Natural killer cell treated with Interleukin-12 subunit alpha and Interleukin-12 subunit beta and Interleukin-15 and Interleukin-18, amount 100 ng/mL, for 72 hours (primary cell): Measurements from ENCODE around the gene PTER. TPM values are rescaled to one million over a fixed set of nuclear protein-coding genes. Genes with fewer than 3 reads are reported as not detected.

Experiments
- ATAC-seq, 2 donors: fragments of 150-1000 bp; cut with Tn5 transposase in 1 of 2; sonication (Bioruptor Pico), chemical (Tn5 transposase) in 1 of 2; 2 replicates each; pipeline ENCODE4 v1.10.0; 2021
- DNase-seq: peaks from one replicate; pipeline ENCODE4 v3.0.0; 2022; ENCODE audit warnings: low spot score
- H3K27ac Mint-ChIP-seq, 2 donors: 1 replicate in 1 of 2; 2 replicates in 1 of 2; pipeline ENCODE4 v1.8.0; 2022; ENCODE audit warnings: mixed read lengths in 2 of 2, mild to moderate bottlenecking in 1 of 2, moderate library complexity in 1 of 2
- H3K27me3 Mint-ChIP-seq, 2 donors: 1 replicate in 1 of 2; 2 replicates in 1 of 2; pipeline ENCODE4 v1.8.0; 2022; ENCODE audit warnings: mixed read lengths in 2 of 2
- H3K36me3 Mint-ChIP-seq: one replicate; pipeline ENCODE4 v1.8.0; 2022; ENCODE audit warnings: mixed read lengths
- H3K4me1 Mint-ChIP-seq, 2 donors: 1 replicate in 1 of 2; 2 replicates in 1 of 2; pipeline ENCODE4 v1.8.0; 2022; ENCODE audit warnings: low read depth in 2 of 2, mixed read lengths in 2 of 2, mild to moderate bottlenecking in 1 of 2
- H3K4me3 Mint-ChIP-seq: one replicate; pipeline ENCODE4 v1.8.0; 2022; ENCODE audit warnings: mixed read lengths
- H3K9me3 Mint-ChIP-seq: 2 replicates; pipeline ENCODE4 v1.8.0; 2022; ENCODE audit warnings: mixed read lengths
- total RNA-seq, 2 donors: library from RNA; stranded (reverse); gene quantifications; one replicate each; pipeline ENCODE4 v1.2.3, GENCODE V29; 2022

The PTER gene
- total RNA-seq, 2 donors from 2014 or later, result 15.9 to 18.5 TPM

- no peak overlapping the region for H3K4me3 Mint-ChIP-seq
- no peak overlapping the region for H3K27ac Mint-ChIP-seq
- peaks cover 36 to 47% of the 10 kb centered on the region in 2 donors for H3K27me3 Mint-ChIP-seq
- no peaks in the 10 kb centered on the region for H3K9me3 Mint-ChIP-seq
- H3K4me1 Mint-ChIP-seq, result peaks cover 11 to 13% of the 10 kb centered on the region in 2 donors
- DNase-seq (no peak), ATAC-seq (no peak)
- peaks cover 9% of the 10 kb centered on the region for H3K36me3 Mint-ChIP-seq
Measured at GRCh38 chr10:16529853-16530252, 93.0 kb downstream of the PTER start.

DNA sequence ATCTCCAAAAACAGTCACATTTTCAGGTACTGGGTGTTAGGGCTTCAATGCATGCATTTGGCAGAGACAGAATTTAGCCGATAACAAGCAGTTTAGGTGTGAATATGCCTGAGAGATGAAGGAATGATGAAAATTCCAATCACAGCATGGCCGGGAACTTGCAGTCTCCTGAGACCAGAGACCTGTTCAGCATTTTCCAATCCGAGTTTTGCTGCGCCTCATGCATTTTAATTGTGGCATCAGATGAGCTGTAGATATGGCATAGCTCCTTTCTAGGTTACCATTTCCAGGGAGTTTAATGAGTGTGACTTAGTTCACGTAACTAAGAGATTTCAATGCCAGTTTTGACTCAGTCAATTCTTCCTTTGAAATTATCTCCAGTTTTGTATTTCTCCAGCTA is 99.3 kb downstream of the PTER start:
- ATAC-seq (no peak), DNase-seq (no peak)
- H3K4me3 Mint-ChIP-seq, result no peak overlapping the region
- peaks cover 21 to 22% of the 10 kb centered on the region in 2 donors for H3K27me3 Mint-ChIP-seq
- no peak overlapping the region for H3K27ac Mint-ChIP-seq
- H3K4me1 Mint-ChIP-seq, result no peaks in the 10 kb centered on the region
- H3K9me3 Mint-ChIP-seq, result no peaks in the 10 kb centered on the region
- peaks cover 4% of the 10 kb centered on the region for H3K36me3 Mint-ChIP-seq

DNA sequence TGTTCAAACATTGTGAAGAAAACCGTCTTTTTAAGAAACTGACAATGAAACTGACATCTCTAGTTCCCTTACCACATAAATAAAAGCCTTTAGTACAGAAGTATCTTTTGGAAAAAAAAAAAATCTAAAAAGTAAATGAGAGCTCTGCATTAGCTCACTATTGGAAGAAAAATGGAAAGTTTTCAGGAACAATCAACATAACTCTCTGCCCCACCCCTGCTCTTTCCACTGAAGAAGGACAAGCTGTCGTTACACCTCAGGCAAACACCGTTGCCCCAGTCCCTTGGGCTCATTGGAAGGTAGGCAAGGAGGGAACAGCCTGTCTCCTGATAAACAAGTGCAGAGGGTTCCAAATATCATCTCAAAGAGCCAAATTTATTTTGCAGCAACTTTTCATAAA is 107.3 kb downstream of the PTER start:
- DNase-seq (no peak), ATAC-seq (no peak)
- no peaks in the 10 kb centered on the region for H3K36me3 Mint-ChIP-seq
- H3K9me3 Mint-ChIP-seq, result no peaks in the 10 kb centered on the region
- H3K27me3 Mint-ChIP-seq, result peaks cover 29 to 30% of the 10 kb centered on the region in 2 donors
- no peak overlapping the region for H3K4me3 Mint-ChIP-seq
- H3K4me1 Mint-ChIP-seq, result peaks cover 6 to 8% of the 10 kb centered on the region in 2 donors
- H3K27ac Mint-ChIP-seq, result no peak overlapping the region

DNA sequence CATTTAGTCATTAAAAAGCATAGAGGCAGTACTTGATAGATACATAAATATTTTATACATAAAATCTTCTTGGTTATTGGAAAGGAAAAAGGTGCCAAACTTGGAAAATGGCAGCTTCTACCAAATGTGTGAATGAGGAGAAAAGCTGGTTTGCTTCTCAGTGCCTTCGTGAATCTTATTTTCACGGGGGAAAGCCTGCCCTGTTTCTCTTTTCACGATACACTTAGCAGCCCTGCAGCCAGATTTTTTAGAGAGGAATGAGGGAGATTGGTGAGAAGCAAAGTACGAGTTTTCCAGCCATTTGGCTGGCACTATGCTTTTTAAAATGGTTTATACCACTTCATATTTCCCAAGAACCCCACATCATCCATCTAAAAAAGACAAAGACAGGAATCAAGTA is 107.8 kb downstream of the PTER start:
- H3K4me3 Mint-ChIP-seq, result no peak overlapping the region

GRCh38 chr10:16545116-16545736 is 108.4 kb downstream of the PTER start:
- DNase-seq (no peak), ATAC-seq (no peak)
- Mint-ChIP-seq H3K4me3 (no peak overlapping the region), H3K4me1 (peaks cover 6 to 8% of the 10 kb centered on the region in 2 donors), H3K27ac (no peak overlapping the region), H3K27me3 (peaks cover 22 to 23% of the 10 kb centered on the region in 2 donors), H3K36me3 (no peaks in the 10 kb centered on the region), H3K9me3 (no peaks in the 10 kb centered on the region)

More for the DNA sequence above, 107.8 kb downstream of the PTER start:
- peaks cover 6 to 8% of the 10 kb centered on the region in 2 donors for H3K4me1 Mint-ChIP-seq
- ATAC-seq (no peak), DNase-seq (no peak)
- peaks cover 28% of the 10 kb centered on the region in 2 donors for H3K27me3 Mint-ChIP-seq
- H3K27ac Mint-ChIP-seq, result no peak overlapping the region
- no peaks in the 10 kb centered on the region for H3K36me3 Mint-ChIP-seq
- no peaks in the 10 kb centered on the region for H3K9me3 Mint-ChIP-seq

DNA sequence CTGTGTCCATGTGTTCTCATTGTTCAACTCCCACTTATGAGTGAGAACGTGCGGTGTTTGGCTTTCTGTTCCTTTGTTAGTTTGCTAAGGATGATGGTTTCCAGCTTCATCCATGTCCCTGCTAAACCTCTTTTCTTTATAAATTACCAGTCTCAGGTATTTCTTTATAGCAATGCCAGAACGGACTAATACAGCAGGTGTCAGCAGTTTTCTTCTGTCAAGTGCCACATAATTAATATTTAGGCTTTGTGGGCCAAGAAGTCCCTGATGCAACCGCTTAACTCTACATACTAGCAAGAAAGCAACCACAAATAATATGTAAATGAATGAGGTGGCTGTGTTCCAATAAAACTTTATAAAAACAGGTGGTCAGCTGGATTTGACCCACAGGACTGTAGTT is 111.2 kb downstream of the PTER start:
- ATAC-seq (no peak), DNase-seq (no peak)
- Mint-ChIP-seq H3K27me3 (peaks cover 17 to 18% of the 10 kb centered on the region in 2 donors), H3K4me3 (no peak overlapping the region), H3K36me3 (no peaks in the 10 kb centered on the region), H3K9me3 (no peaks in the 10 kb centered on the region), H3K27ac (no peak overlapping the region), H3K4me1 (peaks cover 6 to 8% of the 10 kb centered on the region in 2 donors)

GRCh38 chr10:16559236-16559773 is 122.5 kb downstream of the PTER start:
- Mint-ChIP-seq H3K27me3 (peaks cover 15 to 52% of the 10 kb centered on the region in 2 donors), H3K4me1 (no peaks in the 10 kb centered on the region), H3K36me3 (no peaks in the 10 kb centered on the region), H3K9me3 (no peaks in the 10 kb centered on the region), H3K27ac (no peak overlapping the region), H3K4me3 (no peak overlapping the region)
- ATAC-seq, result no peak
- no peak for DNase-seq

GRCh38 chr10:16562891-16563290 is 126.1 kb downstream of the PTER start:
- Mint-ChIP-seq H3K36me3 (no peaks in the 10 kb centered on the region), H3K4me1 (peaks cover 9% of the 10 kb centered on the region in 2 donors), H3K4me3 (no peak overlapping the region), H3K9me3 (no peaks in the 10 kb centered on the region), H3K27ac (no peak overlapping the region), H3K27me3 (peaks cover 15 to 38% of the 10 kb centered on the region in 2 donors)
- DNase-seq (no peak), ATAC-seq (no peak)

Other genes with a start within 250 kb of the PTER start
- gene C1QL3, start 84.9 kb downstream of the PTER start, total RNA-seq, result under 1 TPM in 1 of 2 donors, not detected in 1; 0.38 TPM